CD1c-positive myeloid dendritic cell (primary cell): ENCODE measurements around the gene ESCO1.
"Not testable (repeated sequence)": the region's sequence is repeated elsewhere in the genome, so short reads cannot be mapped to it uniquely, and the experiment has no call there.

Experiments used
- DNase-seq: peaks from one replicate; pipeline ENCODE4 v3.0.0-alpha.2; 2016; ENCODE audit errors: extremely low spot score

The ESCO1 gene, protein sequence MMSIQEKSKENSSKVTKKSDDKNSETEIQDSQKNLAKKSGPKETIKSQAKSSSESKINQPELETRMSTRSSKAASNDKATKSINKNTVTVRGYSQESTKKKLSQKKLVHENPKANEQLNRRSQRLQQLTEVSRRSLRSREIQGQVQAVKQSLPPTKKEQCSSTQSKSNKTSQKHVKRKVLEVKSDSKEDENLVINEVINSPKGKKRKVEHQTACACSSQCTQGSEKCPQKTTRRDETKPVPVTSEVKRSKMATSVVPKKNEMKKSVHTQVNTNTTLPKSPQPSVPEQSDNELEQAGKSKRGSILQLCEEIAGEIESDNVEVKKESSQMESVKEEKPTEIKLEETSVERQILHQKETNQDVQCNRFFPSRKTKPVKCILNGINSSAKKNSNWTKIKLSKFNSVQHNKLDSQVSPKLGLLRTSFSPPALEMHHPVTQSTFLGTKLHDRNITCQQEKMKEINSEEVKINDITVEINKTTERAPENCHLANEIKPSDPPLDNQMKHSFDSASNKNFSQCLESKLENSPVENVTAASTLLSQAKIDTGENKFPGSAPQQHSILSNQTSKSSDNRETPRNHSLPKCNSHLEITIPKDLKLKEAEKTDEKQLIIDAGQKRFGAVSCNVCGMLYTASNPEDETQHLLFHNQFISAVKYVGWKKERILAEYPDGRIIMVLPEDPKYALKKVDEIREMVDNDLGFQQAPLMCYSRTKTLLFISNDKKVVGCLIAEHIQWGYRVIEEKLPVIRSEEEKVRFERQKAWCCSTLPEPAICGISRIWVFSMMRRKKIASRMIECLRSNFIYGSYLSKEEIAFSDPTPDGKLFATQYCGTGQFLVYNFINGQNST

GRCh38 chr18:21600526-21601410 lies at the start of gene ESCO1:
Gene ESCO1 (minus strand): TSS chr18:21600704. CDS start chr18:21574843, 25,861 bp downstream.
- DNase-seq, result peak; percentile 97

DNA sequence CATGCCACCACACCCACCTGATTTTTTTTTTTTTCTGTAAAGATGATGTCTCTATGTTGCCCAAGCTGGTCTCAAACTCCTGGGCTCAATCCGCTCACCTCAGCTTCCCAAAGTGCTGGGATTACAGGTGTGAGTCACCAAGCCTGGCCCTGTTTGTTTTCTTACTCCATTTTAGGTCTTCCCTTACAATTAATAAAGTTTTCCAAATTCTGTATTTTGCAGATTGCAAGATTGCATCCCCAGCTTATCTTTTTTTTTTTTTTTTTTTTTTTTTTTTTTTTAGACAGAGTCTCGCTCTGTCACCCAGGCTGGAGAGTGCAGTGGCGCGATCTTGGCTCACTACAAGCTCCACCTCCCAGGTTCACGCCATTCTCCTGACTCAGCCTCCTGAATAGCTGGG lies 39.9 kb upstream of the ESCO1 start:
- DNase-seq, result not testable (repeated sequence)

GRCh38 chr18:21638822-21639221 lies 38.3 kb upstream of the ESCO1 start:
- DNase-seq, result no peak

DNA sequence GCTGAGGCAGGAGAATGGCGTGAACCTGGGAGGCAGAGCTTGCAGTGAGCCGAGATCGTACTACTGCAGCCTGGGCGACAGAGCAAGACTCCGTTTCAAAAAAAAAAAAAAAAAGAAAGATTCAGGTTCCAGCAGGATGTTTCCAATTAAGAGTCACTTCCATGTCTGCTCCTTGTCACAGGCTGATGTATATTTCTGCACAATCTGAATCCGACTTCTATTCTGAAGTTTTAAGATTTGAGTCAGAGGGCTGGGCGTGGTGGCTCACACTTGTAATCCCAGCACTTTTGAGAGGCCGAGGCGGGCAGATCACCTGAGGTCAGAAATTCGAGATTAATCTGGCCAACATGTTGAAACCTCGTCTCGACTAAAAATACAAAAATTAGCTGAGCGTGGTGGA lies 36.3 kb upstream of the ESCO1 start:
- no peak for DNase-seq

- no peak for DNase-seq
These were observed 34.2 kb upstream of the ESCO1 start for GRCh38 chr18:21634588-21635199.

GRCh38 chr18:21632393-21632792 lies 31.9 kb upstream of the ESCO1 start:
- no peak for DNase-seq

DNA sequence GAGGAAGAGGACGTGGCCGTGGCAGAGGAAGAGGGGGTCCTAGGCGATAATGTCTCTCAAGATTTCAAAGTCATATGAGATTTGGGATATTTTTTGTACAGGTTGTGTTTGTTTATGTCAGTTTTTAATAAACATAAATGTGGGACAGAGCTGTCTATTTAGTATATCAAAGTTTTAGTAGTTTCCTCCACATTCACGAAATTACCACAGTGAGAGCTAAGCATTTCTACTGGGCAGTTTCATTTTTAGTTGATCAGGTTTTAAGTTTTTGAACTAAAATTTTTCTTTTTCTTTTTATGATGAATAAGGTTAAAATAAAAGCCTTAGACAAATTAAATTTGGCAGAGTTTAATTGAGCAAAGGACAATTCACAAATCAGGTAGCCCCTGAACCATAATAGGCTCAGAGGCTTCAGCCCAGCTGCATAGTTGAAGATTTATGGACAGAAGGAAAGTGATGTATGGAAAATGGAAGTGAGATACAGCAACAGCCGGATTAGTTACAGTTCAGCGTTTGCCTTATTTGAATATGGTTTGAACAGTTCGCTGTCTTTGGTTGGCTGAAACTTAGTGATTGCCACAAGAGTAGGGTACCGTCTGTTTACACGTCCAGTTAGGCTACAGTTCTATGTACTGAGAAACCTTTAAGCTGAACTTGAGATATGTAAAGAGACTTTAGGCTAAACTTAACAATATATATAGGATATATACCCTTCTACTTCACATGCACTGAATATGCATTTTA lies 28.8 kb upstream of the ESCO1 start:
- no peak for DNase-seq

DNA sequence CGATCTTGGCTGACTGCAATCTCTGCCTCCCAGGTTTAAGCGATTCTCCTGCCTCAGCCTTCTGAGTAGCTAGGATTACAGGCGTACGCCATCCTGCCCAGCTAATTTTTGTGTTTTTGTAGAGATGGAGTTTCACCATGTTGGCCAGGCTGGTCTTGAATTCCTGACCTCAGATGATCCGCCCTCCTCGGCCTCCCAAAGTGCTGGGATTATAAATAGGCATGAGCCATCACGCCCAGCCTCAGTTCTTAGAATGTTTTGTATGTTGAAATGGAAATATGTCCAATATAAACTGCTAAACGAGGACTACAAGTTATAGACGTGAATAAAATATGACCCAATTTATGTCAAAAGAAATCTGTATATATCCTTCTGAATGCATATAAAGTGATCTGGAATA lies 21.1 kb upstream of the ESCO1 start:
- not testable (repeated sequence) for DNase-seq

- peak; percentile 96 for DNase-seq
These were observed 11.9 kb upstream of the ESCO1 start, which contains the start of gene SNRPD1 for GRCh38 chr18:21612125-21613039. Gene SNRPD1 (plus strand): TSS chr18:21612314. CDS start chr18:21612430, 116 bp downstream.

GRCh38 chr18:21611401-21612124 lies 11.1 kb upstream of the ESCO1 start:
- not testable (repeated sequence) for DNase-seq

GRCh38 chr18:21605213-21605612 lies 4.7 kb upstream of the ESCO1 start:
- no peak for DNase-seq

- DNase-seq, result peak; percentile 10
These were observed 4.2 kb upstream of the ESCO1 start for GRCh38 chr18:21604671-21605070.

DNA sequence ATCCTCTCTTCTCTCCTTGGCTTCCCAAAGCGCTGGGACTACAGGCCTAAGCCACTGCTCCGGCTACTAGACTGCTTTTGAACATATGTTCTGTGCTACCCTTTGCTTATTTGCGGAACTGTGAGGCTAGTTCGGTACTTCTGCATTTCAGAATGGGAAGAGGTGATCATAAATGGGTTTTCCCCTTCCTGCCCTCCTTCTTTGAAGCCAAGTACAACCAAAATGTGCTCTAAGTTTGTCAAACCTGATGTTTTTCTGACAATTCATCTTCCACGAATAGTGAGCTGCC lies 1.7 kb upstream of the ESCO1 start:
- peak; percentile 79 for DNase-seq

GRCh38 chr18:21599585-21600525 lies 649 bp downstream of the ESCO1 start:
- peak; percentile 26 for DNase-seq

DNA sequence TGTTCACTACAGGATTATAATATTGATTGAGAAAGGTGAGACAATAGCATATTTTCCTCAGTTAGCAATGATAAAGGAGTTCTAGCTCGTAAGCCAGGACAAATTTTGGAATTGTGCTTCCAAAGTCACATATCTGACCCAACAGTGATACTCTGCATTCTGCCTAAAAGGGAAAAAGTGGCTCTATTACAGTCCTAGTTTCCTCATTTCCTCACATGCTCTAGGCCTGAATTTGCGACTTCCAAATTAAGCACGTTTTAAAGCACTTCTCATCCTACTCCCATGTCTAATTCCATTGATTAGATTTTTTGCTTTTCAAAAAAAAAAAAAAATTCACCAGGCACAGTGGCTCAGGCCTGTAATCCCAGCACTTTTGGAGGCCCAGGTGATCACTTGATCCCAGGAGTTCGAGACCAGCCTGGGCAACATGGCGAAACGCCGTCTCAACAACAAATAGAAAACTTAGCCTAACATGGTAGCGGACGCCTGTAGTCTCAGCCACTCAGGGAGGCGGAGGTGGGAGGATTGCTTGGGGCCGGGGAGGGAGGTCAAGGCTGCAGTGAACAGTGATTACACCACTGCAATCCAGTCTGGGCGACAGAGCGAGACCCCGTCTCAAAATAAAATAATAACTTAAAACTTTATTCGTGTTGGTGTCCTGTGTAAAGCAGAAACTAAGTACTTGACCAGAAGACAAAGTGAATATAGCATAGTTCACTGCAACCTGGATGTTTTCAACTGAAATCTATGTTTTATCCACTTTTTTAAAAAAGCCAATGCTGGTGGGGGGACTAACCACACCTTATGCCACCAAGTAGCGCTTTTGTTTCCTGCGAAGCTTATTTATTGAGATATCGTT lies 1.5 kb downstream of the ESCO1 start:
- no peak for DNase-seq

DNA sequence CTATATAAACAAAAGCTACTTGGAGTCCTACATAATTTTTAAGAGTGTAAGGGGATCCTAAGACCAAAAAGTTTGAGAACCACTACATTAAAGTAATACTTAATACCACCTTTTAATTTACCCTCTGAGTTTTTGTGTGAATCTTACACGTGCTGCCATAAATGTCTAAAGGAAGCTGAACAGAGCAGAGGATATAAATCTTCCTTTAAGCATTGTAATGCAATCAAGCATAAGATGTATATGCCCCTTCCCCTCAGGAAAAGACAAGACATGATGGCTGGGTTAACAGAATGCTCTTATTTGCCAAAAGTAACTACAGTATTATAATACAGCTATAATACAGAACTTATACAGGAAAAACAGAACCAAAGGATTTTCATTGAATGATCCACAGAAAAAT lies 2.9 kb downstream of the ESCO1 start:
- DNase-seq, result no peak
